Liver (tissue), 9 donors: ENCODE data around the gene TTC38. TPM values are rescaled to one million over a fixed set of nuclear protein-coding genes. Genes with fewer than 3 reads are reported as not detected.

Source experiments
- DNase-seq: peaks from one replicate; pipeline ENCODE4 v3.0.0-alpha.2; 2017; ENCODE audit warnings: low spot score
- H3K27ac ChIP-seq, 2 donors: one replicate each; pipeline ENCODE4 v1.7.0; 2013; ENCODE audit warnings: inconsistent platforms in 2 of 2, low read length in 2 of 2, control low read depth in 1 of 2, low read depth in 1 of 2, mild to moderate bottlenecking in 1 of 2
- H3K27me3 ChIP-seq, 4 donors: one replicate each; pipeline versions ENCODE4 v1.6.1 to v1.7.0; 2013; ENCODE audit warnings: low read length in 3 of 4, inconsistent platforms in 1 of 4, mild to moderate bottlenecking in 1 of 4, moderate library complexity in 1 of 4; ENCODE audit not compliant: control insufficient read depth in 4 of 4, insufficient read depth in 4 of 4
- H3K36me3 ChIP-seq, 4 donors: one replicate each; pipeline versions ENCODE4 v1.6.1 to v1.7.0; 2013; ENCODE audit warnings: low read length in 3 of 4, mild to moderate bottlenecking in 3 of 4, low read depth in 1 of 4, moderate library complexity in 1 of 4; ENCODE audit not compliant: control insufficient read depth in 4 of 4, insufficient read depth in 3 of 4
- H3K4me1 ChIP-seq, 4 donors: one replicate each; pipeline versions ENCODE4 v1.6.1 to v1.7.0; 2013; ENCODE audit warnings: low read length in 3 of 4, mild to moderate bottlenecking in 3 of 4, moderate library complexity in 1 of 4; ENCODE audit not compliant: control insufficient read depth in 4 of 4, insufficient read depth in 4 of 4
- H3K4me3 ChIP-seq, 3 donors: one replicate each; pipeline versions ENCODE4 v1.6.1 to v1.7.0; 2013; ENCODE audit warnings: low read length in 3 of 3, control low read depth in 1 of 3, low read depth in 1 of 3, mild to moderate bottlenecking in 1 of 3
- H3K9ac ChIP-seq, 2 donors: one replicate each; pipeline ENCODE4 v1.7.0; 2013; ENCODE audit warnings: low read length in 2 of 2, mild to moderate bottlenecking in 2 of 2, moderate library complexity in 2 of 2, control low read depth in 1 of 2, low read depth in 1 of 2
- H3K9me3 ChIP-seq, 4 donors: one replicate each; pipeline versions ENCODE4 v1.6.1 to v1.7.0; 2013; ENCODE audit warnings: low read length in 3 of 4; ENCODE audit not compliant: control insufficient read depth in 4 of 4
- CTCF ChIP-seq: fragments of 150-350 bp; IDR thresholded peaks from 2 replicates; pipeline ENCODE4 v1.5.1; 2017; ENCODE audit warnings: improper control_type of control experiment, low read depth, low read length; ENCODE audit not compliant: missing input control
- EGR1 ChIP-seq, 2 donors: IDR thresholded peaks; 2 replicates each; pipeline ENCODE4 v1.6.1; 2016 to 2018; ENCODE audit warnings: antibody characterized with exemption in 2 of 2, low read depth in 2 of 2
- FOXA1 ChIP-seq: IDR thresholded peaks from 2 replicates; pipeline ENCODE4 v1.6.1; 2016; ENCODE audit warnings: antibody characterized with exemption
- FOXA2 ChIP-seq: IDR thresholded peaks from 2 replicates; pipeline ENCODE4 v1.6.1; 2016; ENCODE audit warnings: antibody characterized with exemption
- GABPA ChIP-seq, 2 donors: IDR thresholded peaks in 1 of 2; conservative IDR thresholded peaks in 1 of 2; 2 replicates each; pipeline ENCODE4 v1.6.1; 2016; ENCODE audit warnings: antibody characterized with exemption in 2 of 2, mild to moderate bottlenecking in 1 of 2, moderate library complexity in 1 of 2
- HNF4A ChIP-seq, 2 donors: conservative IDR thresholded peaks; 2 replicates each; pipeline ENCODE4 v1.6.1; 2016; ENCODE audit warnings: antibody characterized with exemption in 2 of 2, mild to moderate bottlenecking in 2 of 2
- HNF4G ChIP-seq: IDR thresholded peaks from 2 replicates; pipeline ENCODE4 v1.6.1; 2016; ENCODE audit warnings: antibody characterized with exemption
- JUND ChIP-seq, 2 donors: IDR thresholded peaks; 2 replicates each; pipeline ENCODE4 v1.6.1; 2016; ENCODE audit warnings: antibody characterized with exemption in 2 of 2
- NR2F2 ChIP-seq: IDR thresholded peaks from 2 replicates; pipeline ENCODE4 v1.6.1; 2016; ENCODE audit warnings: antibody characterized with exemption
- RAD21 ChIP-seq, 2 donors: IDR thresholded peaks; 2 replicates each; pipeline ENCODE4 v1.6.1; 2016; ENCODE audit warnings: antibody characterized with exemption in 2 of 2, mild to moderate bottlenecking in 2 of 2
- REST ChIP-seq: IDR thresholded peaks from 2 replicates; pipeline ENCODE4 v1.6.1; 2016; ENCODE audit warnings: antibody characterized with exemption, mild to moderate bottlenecking
- RXRA ChIP-seq, 2 donors: IDR thresholded peaks; 2 replicates each; pipeline ENCODE4 v1.6.1; 2017 to 2018; ENCODE audit warnings: antibody characterized with exemption in 2 of 2, mild to moderate bottlenecking in 1 of 2
- SP1 ChIP-seq: IDR thresholded peaks from 2 replicates; pipeline ENCODE4 v1.6.1; 2018; ENCODE audit warnings: antibody characterized with exemption, mild to moderate bottlenecking
- TAF1 ChIP-seq: conservative IDR thresholded peaks from 2 replicates; pipeline ENCODE4 v1.6.1; 2016; ENCODE audit warnings: antibody characterized with exemption, mild to moderate bottlenecking
- YY1 ChIP-seq: IDR thresholded peaks from 2 replicates; pipeline ENCODE4 v1.6.1; 2016; ENCODE audit warnings: antibody characterized with exemption, mild to moderate bottlenecking
- WGBS: extraction: QIAGEN DNeasy Blood & Tissue Kit; methylation state at CpG from one replicate; pipeline ENCODE4 v1.1.7; 2013; 5-methylcytosine and 5-hydroxymethylcytosine counted together
- polyA plus RNA-seq, 2 donors: library from polyadenylated mRNA; stranded (reverse) in 1 of 2; unstranded in 1 of 2; fragments of 200-250 nt in 1 of 2; fragments of >200 nt in 1 of 2; fragmentation: Nextera tagmentation in 1 of 2; extraction: Ambion mirVana in 1 of 2; gene quantifications; one replicate each; pipeline versions ENCODE4 v1.2.1 to v1.2.3, GENCODE V29; 2013 to 2015
- total RNA-seq, 2 donors: library from RNA; depleted of rRNA; stranded (reverse); fragments of >200 nt; gene quantifications; one replicate each; pipeline ENCODE4 v1.2.3, GENCODE V29; 2014
- TF ChIP-seq, protein P1 (sequence below): IDR thresholded peaks from 2 replicates; pipeline ENCODE4 v1.6.1; 2016; ENCODE audit warnings: antibody characterized with exemption
- TF ChIP-seq, protein P2 (sequence below): IDR thresholded peaks from 2 replicates; pipeline ENCODE4 v1.6.1; 2016; ENCODE audit warnings: antibody characterized with exemption
- donor health status: healthy.
- donor health status: healthy.
- donor health status: healthy.
- donor health status: healthy.
- donor health status: healthy.

The TTC38 gene
- total and polyA plus RNA-seq, 4 donors = 63.9 to 389 (median 128) TPM

- Histone ChIP-seq H3K4me1 (no peaks in the 10 kb centered on the region), H3K27me3 (no peaks in the 10 kb centered on the region), H3K4me3 (no peak overlapping the region), H3K9me3 (no peaks in the 10 kb centered on the region), H3K9ac (no peak overlapping the region), H3K36me3 (no peaks in the 10 kb centered on the region), H3K27ac (no peak overlapping the region)
- no peak for TF ChIP-seq JUND (IDR thresholded peaks at IDR 0.05)
- TF ChIP-seq FOXA1 = no peak
- TF ChIP-seq, protein P1, sequence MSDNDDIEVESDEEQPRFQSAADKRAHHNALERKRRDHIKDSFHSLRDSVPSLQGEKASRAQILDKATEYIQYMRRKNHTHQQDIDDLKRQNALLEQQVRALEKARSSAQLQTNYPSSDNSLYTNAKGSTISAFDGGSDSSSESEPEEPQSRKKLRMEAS = no peak
- no peak for TF ChIP-seq GABPA (IDR thresholded peaks at IDR 0.05 in 1 of 2, conservative IDR thresholded peaks at IDR 0.05 in 1 of 2)
- no peak for TF ChIP-seq RAD21 (IDR thresholded peaks at IDR 0.05)
- TF ChIP-seq TAF1 = no peak
- TF ChIP-seq CTCF = no peak
- TF ChIP-seq HNF4A (conservative IDR thresholded peaks at IDR 0.05) = no peak
- no peak for TF ChIP-seq RXRA (IDR thresholded peaks at IDR 0.05)
- no peak for TF ChIP-seq HNF4G
- no peak for TF ChIP-seq EGR1 (IDR thresholded peaks at IDR 0.05; ENCODE audit: low read depth in 2 of 2)
- TF ChIP-seq YY1 = no peak
- no peak for TF ChIP-seq NR2F2
- TF ChIP-seq REST = no peak
- WGBS = 96% methylated on average over 8 of the region's 8 CpGs
- no peak for DNase-seq
Observed at GRCh38 chr22:46329616-46330015, 61.8 kb downstream of the TTC38 start.

DNA sequence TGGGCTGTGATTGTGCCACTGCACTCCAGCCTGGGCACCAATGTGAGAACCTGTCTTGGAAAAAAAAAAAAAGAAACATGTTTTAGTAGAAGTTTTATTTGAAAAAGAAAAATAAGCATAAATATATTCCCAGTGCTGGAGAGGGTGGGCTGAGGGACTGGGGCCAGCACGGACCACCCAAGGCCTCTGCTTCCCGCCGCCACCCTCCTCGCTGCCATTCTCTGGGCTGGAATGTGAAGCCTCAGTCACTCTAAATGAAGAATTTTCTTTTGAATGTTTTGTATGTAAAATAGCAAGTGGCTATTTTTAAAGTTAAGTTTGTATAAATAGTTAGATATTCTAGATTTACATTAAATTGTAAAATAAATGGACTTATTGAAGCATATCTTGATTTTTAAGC, 62.6 kb downstream of the TTC38 start:
- WGBS = over 99% methylated on average over 4 of the region's 4 CpGs
- Histone ChIP-seq H3K27me3 (no peaks in the 10 kb centered on the region), H3K4me3 (no peak overlapping the region), H3K9ac (no peak overlapping the region), H3K4me1 (no peaks in the 10 kb centered on the region), H3K9me3 (no peaks in the 10 kb centered on the region), H3K27ac (no peak overlapping the region), H3K36me3 (no peaks in the 10 kb centered on the region)
- no peak for DNase-seq
- TF ChIP-seq RXRA (IDR thresholded peaks at IDR 0.05) (no peak), JUND (IDR thresholded peaks at IDR 0.05) (no peak), FOXA2 (no peak), EGR1 (IDR thresholded peaks at IDR 0.05; ENCODE audit: low read depth in 2 of 2) (no peak), TAF1 (no peak), RAD21 (IDR thresholded peaks at IDR 0.05) (no peak), SP1 (no peak), NR2F2 (no peak), REST (no peak)
- TF ChIP-seq, protein P2, sequence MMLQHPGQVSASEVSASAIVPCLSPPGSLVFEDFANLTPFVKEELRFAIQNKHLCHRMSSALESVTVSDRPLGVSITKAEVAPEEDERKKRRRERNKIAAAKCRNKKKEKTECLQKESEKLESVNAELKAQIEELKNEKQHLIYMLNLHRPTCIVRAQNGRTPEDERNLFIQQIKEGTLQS = no peak
- TF ChIP-seq, protein P1 = no peak
